Neural cell (in vitro differentiated cells): ENCODE measurements around the gene OGN. TPM values are rescaled to one million over a fixed set of nuclear protein-coding genes. Genes with fewer than 3 reads are reported as not detected.
"Not testable (repeated sequence)": the region's sequence is repeated elsewhere in the genome, so short reads cannot be mapped to it uniquely, and the experiment has no call there.

Experiments used
- H2AFZ ChIP-seq: fragments of 200-600, 300-800 bp; sonication (generic), shearing (Covaris generic); 2 replicates; pipeline ENCODE4 v1.6.0; 2014; ENCODE audit warnings: low read depth, mild to moderate bottlenecking, antibody characterized with exemption, low read length, moderate library complexity
- H3F3A ChIP-seq: fragments of 200-600 bp; shearing (Covaris generic); 2 replicates; pipeline ENCODE4 v1.6.1; 2016; ENCODE audit warnings: mild to moderate bottlenecking, moderate library complexity, mixed read lengths, antibody characterized with exemption, low read length; ENCODE audit not compliant: insufficient read depth, poor library complexity, severe bottlenecking
- H3K27ac ChIP-seq: fragments of 200-600, 300-800 bp; sonication (generic), shearing (Covaris generic); 2 replicates; pipeline ENCODE4 v1.5.1; 2014; ENCODE audit warnings: mild to moderate bottlenecking, low read length, moderate library complexity
- H3K27me3 ChIP-seq: fragments of 300-800, 200-600 bp; sonication (generic), shearing (Covaris generic); 2 replicates; pipeline ENCODE4 v1.6.0; 2014; ENCODE audit warnings: mild to moderate bottlenecking, low read depth, low read length, moderate library complexity; ENCODE audit not compliant: insufficient read depth
- H3K36me3 ChIP-seq: fragments of 300-800, 200-600 bp; sonication (generic), shearing (Covaris generic); 2 replicates; pipeline ENCODE4 v1.5.1; 2014; ENCODE audit warnings: mild to moderate bottlenecking, antibody characterized with exemption, low read length, moderate library complexity; ENCODE audit not compliant: insufficient read depth
- H3K4me2 ChIP-seq: fragments of 300-800, 200-600 bp; sonication (generic), shearing (Covaris generic); 2 replicates; pipeline ENCODE4 v1.6.0; 2014; ENCODE audit warnings: mild to moderate bottlenecking, low read length
- H3K4me3 ChIP-seq: fragments of 300-800, 200-600 bp; sonication (generic), shearing (Covaris generic); 2 replicates; pipeline ENCODE4 v1.5.1; 2014; ENCODE audit warnings: mild to moderate bottlenecking, low read length, moderate library complexity
- H3K79me2 ChIP-seq: fragments of 200-600 bp; shearing (Covaris generic); replicated peaks from 2 replicates; pipeline ENCODE4 v1.6.0; 2014; ENCODE audit warnings: mild to moderate bottlenecking, low read length, moderate library complexity; ENCODE audit not compliant: insufficient read depth
- H3K9ac ChIP-seq: fragments of 300-800, 200-600 bp; sonication (generic), shearing (Covaris generic); 2 replicates; pipeline ENCODE4 v1.6.1; 2016; ENCODE audit warnings: mild to moderate bottlenecking, low read length, mixed read lengths
- H3K9me2 ChIP-seq: fragments of 200-600 bp; shearing (Covaris generic); 2 replicates; pipeline ENCODE4 v1.6.1; 2016; ENCODE audit warnings: mild to moderate bottlenecking, low read length, mixed read lengths; ENCODE audit not compliant: insufficient read depth
- H3K9me3 ChIP-seq: fragments of 200-600, 300-800 bp; sonication (generic), shearing (Covaris generic); 2 replicates; pipeline ENCODE4 v1.6.1; 2016; ENCODE audit warnings: mild to moderate bottlenecking, mixed run types, low read length, moderate library complexity, mixed read lengths
- H4K20me1 ChIP-seq: fragments of 200-600 bp; shearing (Covaris generic); 2 replicates; pipeline ENCODE4 v1.6.1; 2016; ENCODE audit warnings: mild to moderate bottlenecking, mixed run types; ENCODE audit not compliant: insufficient read depth
- EP300 ChIP-seq: fragments of 450-650 bp; conservative IDR thresholded peaks from 2 replicates; pipeline ENCODE4 v1.6.1; 2014; ENCODE audit warnings: antibody characterized with exemption, mild to moderate bottlenecking, moderate library complexity; ENCODE audit not compliant: poor library complexity, severe bottlenecking
- EZH2 ChIP-seq: fragments of 200-600, 300-800 bp; shearing (Covaris generic), sonication (generic); IDR thresholded peaks from 2 replicates; pipeline ENCODE4 v1.6.1; 2014; ENCODE audit warnings: antibody characterized with exemption, low read length, borderline replicate concordance, mild to moderate bottlenecking; ENCODE audit not compliant: insufficient read depth, poor library complexity, severe bottlenecking
- MXI1 ChIP-seq: fragments of 450-650 bp; conservative IDR thresholded peaks from 2 replicates; pipeline ENCODE4 v1.6.1; 2014; ENCODE audit warnings: antibody characterized with exemption, mild to moderate bottlenecking; ENCODE audit not compliant: poor library complexity, severe bottlenecking
- POLR2AphosphoS5 ChIP-seq: IDR thresholded peaks from 2 replicates; pipeline ENCODE4 v1.6.1; 2012
- RAD21 ChIP-seq: fragments of 450-650 bp; conservative IDR thresholded peaks from 2 replicates; pipeline ENCODE4 v1.6.1; 2014; ENCODE audit warnings: antibody characterized with exemption, mild to moderate bottlenecking, moderate library complexity
- SMC3 ChIP-seq: fragments of 450-650 bp; conservative IDR thresholded peaks from 2 replicates; pipeline ENCODE4 v1.6.1; 2014; ENCODE audit warnings: antibody characterized with exemption, mild to moderate bottlenecking, moderate library complexity; ENCODE audit not compliant: poor library complexity
- TAF1 ChIP-seq: IDR thresholded peaks from 2 replicates; pipeline ENCODE4 v1.6.1; 2012; ENCODE audit warnings: low read depth
- polyA plus RNA-seq: library from polyadenylated mRNA; depleted of rRNA; stranded (reverse); fragments of >200 nt; gene quantifications from 2 replicates; pipeline ENCODE4 v1.2.3, GENCODE V29; 2014
- TF ChIP-seq, protein P1 (sequence below): IDR thresholded peaks from 2 replicates; pipeline ENCODE4 v1.6.1; 2012; ENCODE audit warnings: borderline replicate concordance
- TF ChIP-seq, protein P2 (sequence below): fragments of 450-650 bp; IDR thresholded peaks from 2 replicates; pipeline ENCODE4 v1.5.1; 2014; ENCODE audit warnings: antibody characterized with exemption, mild to moderate bottlenecking, moderate library complexity; ENCODE audit not compliant: poor library complexity, severe bottlenecking

Gene OGN
- polyA plus RNA-seq, 1 donor from 2014 or later: not detected

DNA sequence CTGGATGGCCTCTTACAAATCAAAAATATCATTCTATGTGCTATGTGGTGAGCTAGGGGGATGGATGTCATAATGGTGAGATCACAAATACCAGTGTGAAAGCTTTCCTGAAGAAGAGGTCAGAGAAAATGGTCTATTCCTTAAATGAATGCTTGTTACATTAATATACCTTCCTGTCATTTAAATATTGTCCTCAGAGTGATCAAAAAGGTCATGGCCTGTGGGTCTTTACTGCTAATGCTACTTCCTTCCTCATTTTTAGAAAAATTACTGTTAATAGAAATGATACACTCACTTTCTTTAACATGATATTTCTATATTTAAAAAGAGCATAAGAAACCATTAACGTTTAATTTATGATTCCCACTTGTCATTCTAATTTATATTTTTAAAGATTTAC lies 10.2 kb upstream of the OGN start:
- H3K79me2 ChIP-seq: no peaks in the 10 kb centered on the region
- H3F3A ChIP-seq: no peaks in the 10 kb centered on the region
- no peak overlapping the region for H3K9ac ChIP-seq
- no peaks in the 10 kb centered on the region for H3K36me3 ChIP-seq
- H3K27me3 ChIP-seq: no peaks in the 10 kb centered on the region
- H3K9me3 ChIP-seq: no peaks in the 10 kb centered on the region
- no peaks in the 10 kb centered on the region for H4K20me1 ChIP-seq
- H2AFZ ChIP-seq: no peak overlapping the region
- H3K27ac ChIP-seq: no peak overlapping the region
- H3K4me3 ChIP-seq: no peak overlapping the region
- no peak overlapping the region for H3K4me2 ChIP-seq
- no peaks in the 10 kb centered on the region for H3K9me2 ChIP-seq
- TF ChIP-seq, protein P1, sequence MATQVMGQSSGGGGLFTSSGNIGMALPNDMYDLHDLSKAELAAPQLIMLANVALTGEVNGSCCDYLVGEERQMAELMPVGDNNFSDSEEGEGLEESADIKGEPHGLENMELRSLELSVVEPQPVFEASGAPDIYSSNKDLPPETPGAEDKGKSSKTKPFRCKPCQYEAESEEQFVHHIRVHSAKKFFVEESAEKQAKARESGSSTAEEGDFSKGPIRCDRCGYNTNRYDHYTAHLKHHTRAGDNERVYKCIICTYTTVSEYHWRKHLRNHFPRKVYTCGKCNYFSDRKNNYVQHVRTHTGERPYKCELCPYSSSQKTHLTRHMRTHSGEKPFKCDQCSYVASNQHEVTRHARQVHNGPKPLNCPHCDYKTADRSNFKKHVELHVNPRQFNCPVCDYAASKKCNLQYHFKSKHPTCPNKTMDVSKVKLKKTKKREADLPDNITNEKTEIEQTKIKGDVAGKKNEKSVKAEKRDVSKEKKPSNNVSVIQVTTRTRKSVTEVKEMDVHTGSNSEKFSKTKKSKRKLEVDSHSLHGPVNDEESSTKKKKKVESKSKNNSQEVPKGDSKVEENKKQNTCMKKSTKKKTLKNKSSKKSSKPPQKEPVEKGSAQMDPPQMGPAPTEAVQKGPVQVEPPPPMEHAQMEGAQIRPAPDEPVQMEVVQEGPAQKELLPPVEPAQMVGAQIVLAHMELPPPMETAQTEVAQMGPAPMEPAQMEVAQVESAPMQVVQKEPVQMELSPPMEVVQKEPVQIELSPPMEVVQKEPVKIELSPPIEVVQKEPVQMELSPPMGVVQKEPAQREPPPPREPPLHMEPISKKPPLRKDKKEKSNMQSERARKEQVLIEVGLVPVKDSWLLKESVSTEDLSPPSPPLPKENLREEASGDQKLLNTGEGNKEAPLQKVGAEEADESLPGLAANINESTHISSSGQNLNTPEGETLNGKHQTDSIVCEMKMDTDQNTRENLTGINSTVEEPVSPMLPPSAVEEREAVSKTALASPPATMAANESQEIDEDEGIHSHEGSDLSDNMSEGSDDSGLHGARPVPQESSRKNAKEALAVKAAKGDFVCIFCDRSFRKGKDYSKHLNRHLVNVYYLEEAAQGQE: no peak
- no peak for TF ChIP-seq EZH2
- TF ChIP-seq, protein P2, sequence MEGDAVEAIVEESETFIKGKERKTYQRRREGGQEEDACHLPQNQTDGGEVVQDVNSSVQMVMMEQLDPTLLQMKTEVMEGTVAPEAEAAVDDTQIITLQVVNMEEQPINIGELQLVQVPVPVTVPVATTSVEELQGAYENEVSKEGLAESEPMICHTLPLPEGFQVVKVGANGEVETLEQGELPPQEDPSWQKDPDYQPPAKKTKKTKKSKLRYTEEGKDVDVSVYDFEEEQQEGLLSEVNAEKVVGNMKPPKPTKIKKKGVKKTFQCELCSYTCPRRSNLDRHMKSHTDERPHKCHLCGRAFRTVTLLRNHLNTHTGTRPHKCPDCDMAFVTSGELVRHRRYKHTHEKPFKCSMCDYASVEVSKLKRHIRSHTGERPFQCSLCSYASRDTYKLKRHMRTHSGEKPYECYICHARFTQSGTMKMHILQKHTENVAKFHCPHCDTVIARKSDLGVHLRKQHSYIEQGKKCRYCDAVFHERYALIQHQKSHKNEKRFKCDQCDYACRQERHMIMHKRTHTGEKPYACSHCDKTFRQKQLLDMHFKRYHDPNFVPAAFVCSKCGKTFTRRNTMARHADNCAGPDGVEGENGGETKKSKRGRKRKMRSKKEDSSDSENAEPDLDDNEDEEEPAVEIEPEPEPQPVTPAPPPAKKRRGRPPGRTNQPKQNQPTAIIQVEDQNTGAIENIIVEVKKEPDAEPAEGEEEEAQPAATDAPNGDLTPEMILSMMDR: no peak
- no peak for TF ChIP-seq TAF1
- no peak for TF ChIP-seq POLR2AphosphoS5
- TF ChIP-seq SMC3: no peak
- TF ChIP-seq RAD21: no peak
- TF ChIP-seq MXI1: no peak
- TF ChIP-seq EP300: no peak

DNA sequence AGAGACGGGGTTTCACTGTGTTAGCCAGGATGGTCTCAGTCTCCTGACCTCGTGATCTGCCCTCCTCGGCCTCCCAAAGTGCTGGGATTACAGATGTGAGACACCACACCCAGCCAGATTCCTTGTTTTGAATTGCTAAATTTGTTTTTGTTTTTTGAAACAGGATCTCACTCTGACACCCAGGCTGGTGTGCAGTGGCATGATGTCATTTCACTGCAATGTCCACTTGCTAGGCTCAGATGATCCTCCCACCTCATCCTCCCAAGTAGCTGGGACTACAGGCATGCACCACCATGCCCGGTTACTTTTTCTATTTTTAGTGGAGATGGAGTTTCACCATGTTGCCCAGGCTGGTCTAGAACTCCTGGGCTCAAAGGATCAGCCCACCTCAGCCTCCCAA lies 6.8 kb upstream of the OGN start:
- not testable (repeated sequence) for H2AFZ ChIP-seq, H3F3A ChIP-seq, H3K9me2 ChIP-seq, H3K27me3 ChIP-seq, H3K79me2 ChIP-seq, H3K27ac ChIP-seq, H3K9me3 ChIP-seq, H3K36me3 ChIP-seq, H3K4me2 ChIP-seq, H3K4me3 ChIP-seq, H4K20me1 ChIP-seq, H3K9ac ChIP-seq
